Esophagus squamous epithelium (tissue), 5 donors: ENCODE measurements around the gene LRRC10B. TPM values are rescaled to one million over a fixed set of nuclear protein-coding genes. Genes with fewer than 3 reads are reported as not detected.

ENCODE experiments used
- DNase-seq: peaks from one replicate; lab custom pipeline; 2025; lab: John Stamatoyannopoulos, UW
- H3K27ac ChIP-seq, 4 donors: fragments of 200-600 bp; sonication (generic); one replicate each; pipeline ENCODE4 v1.5.1; 2016 to 2019; ENCODE audit warnings: mild to moderate bottlenecking in 1 of 4
- H3K27me3 ChIP-seq, 4 donors: fragments of 200-600 bp; sonication (generic); 1 replicate in 3 of 4; 2 replicates in 1 of 4; pipeline versions ENCODE4 v1.5.1 to v1.6.0; 2017 to 2021; ENCODE audit warnings: antibody characterized with exemption in 1 of 4
- H3K36me3 ChIP-seq, 3 donors: fragments of 200-600 bp; sonication (generic); one replicate each; pipeline ENCODE4 v1.5.1; 2016 to 2019
- H3K4me1 ChIP-seq, 3 donors: fragments of 200-600 bp; sonication (generic); one replicate each; pipeline ENCODE4 v1.5.1; 2017 to 2019
- H3K4me3 ChIP-seq, 4 donors: fragments of 200-600 bp; sonication (generic); 1 replicate in 3 of 4; 2 replicates in 1 of 4; pipeline ENCODE4 v1.5.1; 2016 to 2019; ENCODE audit warnings: mild to moderate bottlenecking in 2 of 4, moderate library complexity in 1 of 4
- H3K9me3 ChIP-seq, 3 donors: fragments of 200-600 bp; sonication (generic); one replicate each; pipeline ENCODE4 v1.5.1; 2016 to 2019
- CTCF ChIP-seq, 6 experiments: fragments of 450-650 bp in 4 of 6; fragments of 200-600 bp in 2 of 6; sonication (generic) in 2 of 6; IDR thresholded peaks; one replicate each; pipeline ENCODE4 v1.5.1; 2016 to 2019; ENCODE audit warnings: antibody characterized with exemption in 6 of 6, mild to moderate bottlenecking in 4 of 6, moderate library complexity in 4 of 6
- POLR2A ChIP-seq, 4 donors: fragments of 450-650 bp; IDR thresholded peaks; one replicate each; pipeline ENCODE4 v1.6.1; 2017; ENCODE audit warnings: antibody characterized with exemption in 4 of 4, mild to moderate bottlenecking in 4 of 4, moderate library complexity in 3 of 4
- WGBS, 2 donors: methylation state at CpG; one replicate each; pipeline ENCODE4 v1.1.5; 2018; 5-methylcytosine and 5-hydroxymethylcytosine counted together
- intact Hi-C: fragments of 100-400 bp; cut with DNase I; formaldehyde crosslinking; loops from one replicate; pipeline ENCODE4 v1.15.0; 2022
- total RNA-seq, 4 donors: library from RNA; depleted of rRNA; stranded (reverse); fragments of >200 nt; gene quantifications; one replicate each; pipeline ENCODE4 v1.1.0, GENCODE V29; 2016
- donor health status: DM: yes; HTN: yes; CAD: no.

Gene LRRC10B
- total RNA-seq, 4 donors from 2014 or later, result 0.76 to 1.3 TPM; not detected in 2

GRCh38 chr11:61540528-61540927 is 32.0 kb downstream of the LRRC10B start:
- Histone ChIP-seq H3K27ac (no peak overlapping the region), H3K27me3 (peaks cover 0 to 47% (median 0%) of the 10 kb centered on the region in 4 donors), H3K4me1 (no peaks in the 10 kb centered on the region), H3K9me3 (no peaks in the 10 kb centered on the region), H3K36me3 (no peaks in the 10 kb centered on the region), H3K4me3 (no peak overlapping the region)
- no peak for DNase-seq
- TF ChIP-seq POLR2A (IDR thresholded peaks at IDR 0.05), result no peak
- no peak for TF ChIP-seq CTCF (IDR thresholded peaks at IDR 0.05)
- intact Hi-C loops, result no loop called here
- 48 to 58% methylated on average over 6 to 9 of the region's 9 CpGs for WGBS, 2 donors

GRCh38 chr11:61541598-61541997 is 33.0 kb downstream of the LRRC10B start:
- no peak overlapping the region for H3K4me3 ChIP-seq
- no peaks in the 10 kb centered on the region for H3K36me3 ChIP-seq
- TF ChIP-seq POLR2A (IDR thresholded peaks at IDR 0.05) (no peak), CTCF (IDR thresholded peaks at IDR 0.05) (no peak)
- H3K9me3 ChIP-seq, result no peaks in the 10 kb centered on the region
- H3K4me1 ChIP-seq, result no peaks in the 10 kb centered on the region
- H3K27me3 ChIP-seq, result peaks cover 0 to 51% (median 0%) of the 10 kb centered on the region in 4 donors
- no peak overlapping the region for H3K27ac ChIP-seq
- DNase-seq, result no peak
- 21 to 24% methylated on average over 3 of the region's 3 CpGs for WGBS, 2 donors
- intact Hi-C loops, result no loop called here

- H3K4me1 ChIP-seq, result no peaks in the 10 kb centered on the region
- H3K36me3 ChIP-seq, result no peaks in the 10 kb centered on the region
- intact Hi-C loops, result no loop called here
- no peaks in the 10 kb centered on the region for H3K9me3 ChIP-seq
- WGBS, 2 donors, result 42% methylated on average over 6 of the region's 19 CpGs; no CpG with 5 or more reads in 1 of the 2 donors
- TF ChIP-seq CTCF (IDR thresholded peaks at IDR 0.05) (no peak), POLR2A (IDR thresholded peaks at IDR 0.05) (no peak)
- peaks cover 0 to 55% (median 0%) of the 10 kb centered on the region in 4 donors for H3K27me3 ChIP-seq
- H3K4me3 ChIP-seq, result no peak overlapping the region
- no peak overlapping the region for H3K27ac ChIP-seq
- no peak for DNase-seq
These were observed 33.5 kb downstream of the LRRC10B start for GRCh38 chr11:61542024-61542461.

- Histone ChIP-seq H3K27me3 (peaks cover 0 to 57% (median 0%) of the 10 kb centered on the region in 4 donors), H3K9me3 (no peaks in the 10 kb centered on the region), H3K4me3 (no peak overlapping the region), H3K27ac (no peak overlapping the region), H3K4me1 (no peaks in the 10 kb centered on the region), H3K36me3 (no peaks in the 10 kb centered on the region)
- intact Hi-C loops, result no loop called here
- TF ChIP-seq POLR2A (IDR thresholded peaks at IDR 0.05), result no peak
- no peak for TF ChIP-seq CTCF (IDR thresholded peaks at IDR 0.05)
- no peak for DNase-seq
- 66 to 100% methylated on average over 3 to 9 of the region's 16 CpGs for WGBS, 2 donors
These were observed 34.2 kb downstream of the LRRC10B start for GRCh38 chr11:61542705-61543104.

- H3K4me1 ChIP-seq, result no peaks in the 10 kb centered on the region
- H3K9me3 ChIP-seq, result no peaks in the 10 kb centered on the region
- H3K36me3 ChIP-seq, result no peaks in the 10 kb centered on the region
- no peak for DNase-seq
- peaks cover 0 to 56% (median 0%) of the 10 kb centered on the region in 4 donors for H3K27me3 ChIP-seq
- H3K4me3 ChIP-seq, result no peak overlapping the region
- TF ChIP-seq POLR2A (IDR thresholded peaks at IDR 0.05) (no peak), CTCF (IDR thresholded peaks at IDR 0.05) (no peak)
- 62 to 87% methylated on average over 3 of the region's 4 CpGs for WGBS, 2 donors
- H3K27ac ChIP-seq, result no peak overlapping the region
- intact Hi-C loops, result no loop called here
These were observed 35.2 kb downstream of the LRRC10B start for GRCh38 chr11:61543606-61544306.
